22Rv1 (cell line): ENCODE measurements around the gene OSBPL2.

ENCODE experiments used
- CTCF ChIP-seq: fragments of 450-650 bp; IDR thresholded peaks from 2 replicates; pipeline ENCODE4 v1.5.1; 2017; ENCODE audit warnings: mild to moderate bottlenecking
- ZFX ChIP-seq: fragments of 450-650 bp; IDR thresholded peaks from 2 replicates; pipeline ENCODE4 v1.6.1; 2017; ENCODE audit warnings: antibody characterized with exemption, borderline replicate concordance

DNA sequence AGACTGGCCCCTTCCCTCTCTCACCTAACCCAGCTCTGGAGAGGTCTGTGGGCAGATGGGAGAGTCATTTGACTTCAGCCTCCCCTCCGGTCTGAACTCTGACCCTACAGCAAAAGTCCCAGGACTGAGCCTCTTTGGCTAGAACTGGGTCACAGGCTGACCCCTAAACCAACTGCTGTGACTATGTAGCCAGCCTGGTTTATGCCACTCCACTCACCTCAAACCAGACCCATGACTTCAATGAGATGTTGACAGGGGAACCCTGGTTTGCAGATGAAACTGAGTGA, 864 bp upstream of the OSBPL2 start:
- no peak for TF ChIP-seq CTCF
- no peak for TF ChIP-seq ZFX
